ENCODE results near the gene TMEM9B.
A peak's percentile ranks its signal among the peaks of the same experiment; 100 is the strongest.

The TMEM9B gene

DNA sequence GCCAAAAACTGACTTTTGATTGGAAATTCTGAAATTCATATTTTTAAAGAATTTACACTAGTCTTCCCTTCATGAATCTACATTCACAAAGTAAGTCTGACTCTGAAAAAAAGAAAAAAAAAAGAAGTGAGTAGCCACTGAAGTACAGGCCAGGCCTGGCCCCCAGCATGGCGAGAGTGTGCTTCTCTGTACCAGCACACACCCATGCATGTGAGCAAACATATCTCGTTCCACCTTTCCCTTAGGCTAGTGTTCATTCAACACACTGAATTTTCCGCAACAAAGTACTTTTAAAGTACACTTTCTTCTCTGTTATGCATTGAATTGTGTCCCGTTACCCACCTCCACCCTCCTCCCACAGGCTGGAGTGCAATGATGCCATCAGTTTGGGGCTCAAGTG, 36.0 kb downstream of the TMEM9B start:
- DNase-seq = no peak

DNA sequence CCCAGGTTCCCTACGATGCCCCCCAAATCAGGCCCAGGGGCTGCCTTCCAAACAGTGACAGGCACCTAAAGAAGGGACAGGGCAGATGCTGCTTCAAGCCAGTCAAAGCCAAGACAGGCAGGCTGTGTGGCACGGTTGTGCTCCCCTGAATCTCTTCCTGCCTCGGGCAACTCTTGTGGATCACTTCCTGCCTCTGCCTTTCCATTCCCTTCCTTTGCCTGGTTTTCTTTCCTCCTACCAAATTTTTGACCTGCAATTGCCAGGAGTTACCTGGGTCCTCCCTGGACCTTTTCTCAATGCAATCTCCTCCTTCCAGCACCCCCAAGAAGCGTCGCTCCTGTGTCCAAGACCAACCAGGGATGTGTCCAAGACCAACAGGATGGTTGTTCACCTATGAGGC, 37.0 kb downstream of the TMEM9B start:
- no peak for DNase-seq

DNA sequence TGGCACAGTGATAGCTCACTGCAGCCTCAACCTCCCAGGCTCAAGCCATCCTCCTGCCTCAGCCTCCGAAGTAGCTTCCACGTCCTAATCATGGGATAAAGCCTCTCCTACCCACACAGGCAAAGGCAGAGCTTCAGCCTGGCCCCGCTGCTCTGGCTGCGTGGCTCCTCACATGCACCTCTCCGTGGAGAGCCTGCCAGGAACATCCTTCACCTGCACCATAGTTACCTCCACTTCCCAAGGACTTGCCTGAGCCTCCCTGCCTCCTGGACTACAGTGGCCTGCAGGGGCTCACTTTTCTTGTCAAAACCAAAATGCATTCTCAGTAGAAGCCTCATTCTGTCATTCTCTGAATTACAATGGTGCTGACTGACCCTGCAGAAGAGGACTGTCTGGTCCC, 38.0 kb downstream of the TMEM9B start:
- DNase-seq = no peak

DNA sequence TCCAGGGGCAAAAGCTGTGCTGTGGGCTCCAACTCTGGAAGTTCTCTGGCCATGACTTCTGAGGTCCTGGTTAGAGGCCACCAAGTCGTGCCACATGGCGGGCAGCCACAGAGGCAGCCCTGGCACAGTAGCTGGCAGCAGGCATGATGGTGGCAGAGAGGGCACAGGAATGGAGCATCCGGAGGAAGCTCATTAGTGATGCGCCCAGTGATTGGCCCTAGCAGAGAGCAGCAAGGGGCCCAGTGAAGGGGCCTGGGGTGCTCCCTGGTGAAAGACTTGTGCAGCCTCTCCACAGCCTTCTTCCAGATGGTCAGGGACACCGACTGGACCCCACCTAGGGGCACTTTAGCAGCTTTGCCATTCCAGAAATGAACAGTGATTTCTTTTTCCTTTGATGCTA, 38.5 kb downstream of the TMEM9B start:
- no peak for DNase-seq

DNA sequence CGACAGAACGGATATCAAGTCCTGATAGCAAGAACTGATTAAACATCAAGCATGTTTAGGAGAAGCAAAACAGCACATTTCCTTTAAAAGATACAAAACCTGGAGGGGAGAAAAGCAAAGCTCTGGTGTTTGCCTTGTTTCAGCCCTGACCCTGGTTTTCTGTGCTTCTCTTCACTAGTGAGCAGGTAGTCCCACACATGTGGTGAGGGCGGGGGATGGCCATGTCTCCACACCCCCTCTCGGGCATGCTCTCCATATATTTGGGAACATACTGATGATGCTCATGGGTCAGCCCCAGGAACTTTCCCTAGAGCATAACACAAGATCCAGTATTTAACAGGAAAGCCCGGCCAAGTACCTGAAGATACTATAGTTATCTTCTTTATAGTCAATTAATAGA, 41.6 kb downstream of the TMEM9B start:
- DNase-seq = no peak

DNA sequence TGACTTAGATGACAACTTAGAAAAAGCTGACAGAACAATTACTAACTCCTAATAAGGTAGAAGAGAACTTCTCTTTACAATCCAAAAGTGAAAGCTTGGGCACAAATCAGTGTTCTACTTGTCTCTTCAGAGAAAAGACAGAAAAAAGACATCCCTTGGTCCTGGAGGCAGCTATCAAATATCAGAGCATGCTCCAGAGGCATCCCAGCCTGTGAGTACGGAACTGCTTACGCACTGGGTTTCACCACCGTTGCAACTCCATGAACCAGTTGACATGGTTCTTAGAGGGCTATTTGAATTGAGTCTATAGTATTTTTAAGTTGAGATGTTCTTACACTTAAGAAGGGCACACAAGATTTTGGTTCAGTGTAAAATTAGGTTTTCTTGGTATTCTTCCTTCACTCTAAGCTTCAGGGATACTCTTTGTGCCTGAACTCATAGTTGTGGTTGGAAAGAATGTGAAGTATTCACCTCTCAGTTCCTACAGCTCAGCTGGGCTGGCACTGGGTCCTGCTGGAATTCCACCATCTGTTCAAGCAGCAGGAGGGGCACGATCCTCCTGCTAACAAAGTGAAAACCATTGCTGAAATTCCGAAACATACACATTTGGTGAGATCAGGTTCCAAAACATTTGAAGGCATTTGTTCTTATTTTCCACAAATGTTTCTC, 47.0 kb downstream of the TMEM9B start:
- DNase-seq = no peak

DNA sequence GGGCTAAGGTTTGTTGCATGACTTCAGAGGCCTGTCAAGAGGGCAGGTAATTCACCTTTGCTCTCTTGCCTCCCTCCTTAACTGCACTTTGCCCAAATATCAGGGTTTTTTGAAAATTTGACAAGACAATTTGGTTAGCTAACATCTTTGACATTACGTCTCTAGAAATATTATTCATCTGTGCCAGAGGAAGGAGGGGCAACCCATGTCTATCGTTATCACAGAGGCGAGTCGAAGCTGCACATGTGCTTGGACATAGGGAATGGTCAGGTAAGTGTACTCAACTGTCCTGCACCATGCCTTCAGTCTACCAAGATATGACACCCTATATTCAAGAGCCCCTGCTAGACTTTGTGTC, 49.6 kb downstream of the TMEM9B start:
- no peak for DNase-seq

DNA sequence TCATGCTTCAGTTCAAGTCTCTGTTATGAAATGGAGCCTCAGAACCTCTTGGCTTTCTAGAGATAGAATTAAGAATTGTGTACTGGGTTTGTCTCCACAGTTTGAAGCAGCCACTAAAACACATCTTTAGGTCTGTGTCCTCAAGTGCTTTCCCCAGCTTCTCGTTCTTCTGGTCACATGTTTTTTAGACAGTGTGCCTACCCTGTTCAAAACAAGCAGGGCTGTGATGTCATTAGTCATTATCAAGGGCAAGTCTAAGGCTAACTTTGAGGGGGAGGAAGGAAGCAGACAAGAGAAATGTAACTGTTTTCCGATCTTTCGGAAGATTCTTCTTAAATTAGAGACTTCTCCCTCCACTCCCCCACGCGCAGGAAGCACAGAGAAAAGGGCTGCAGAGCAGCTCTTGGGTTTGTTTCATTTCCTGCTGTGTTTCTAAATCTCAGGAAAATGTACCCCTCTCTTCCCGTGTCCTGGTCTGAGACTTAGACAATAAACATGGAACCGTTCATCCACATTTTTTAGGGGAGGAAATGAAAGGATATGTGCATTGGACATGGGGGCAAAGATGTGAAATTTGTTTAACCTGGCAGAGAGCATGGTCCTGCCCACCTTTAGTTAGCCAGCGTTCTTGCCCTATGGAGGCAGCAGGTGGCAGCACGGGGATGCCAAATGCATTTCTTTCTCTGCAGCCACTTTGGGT, 50.1 kb downstream of the TMEM9B start:
- peak; percentile 78 for DNase-seq

DNA sequence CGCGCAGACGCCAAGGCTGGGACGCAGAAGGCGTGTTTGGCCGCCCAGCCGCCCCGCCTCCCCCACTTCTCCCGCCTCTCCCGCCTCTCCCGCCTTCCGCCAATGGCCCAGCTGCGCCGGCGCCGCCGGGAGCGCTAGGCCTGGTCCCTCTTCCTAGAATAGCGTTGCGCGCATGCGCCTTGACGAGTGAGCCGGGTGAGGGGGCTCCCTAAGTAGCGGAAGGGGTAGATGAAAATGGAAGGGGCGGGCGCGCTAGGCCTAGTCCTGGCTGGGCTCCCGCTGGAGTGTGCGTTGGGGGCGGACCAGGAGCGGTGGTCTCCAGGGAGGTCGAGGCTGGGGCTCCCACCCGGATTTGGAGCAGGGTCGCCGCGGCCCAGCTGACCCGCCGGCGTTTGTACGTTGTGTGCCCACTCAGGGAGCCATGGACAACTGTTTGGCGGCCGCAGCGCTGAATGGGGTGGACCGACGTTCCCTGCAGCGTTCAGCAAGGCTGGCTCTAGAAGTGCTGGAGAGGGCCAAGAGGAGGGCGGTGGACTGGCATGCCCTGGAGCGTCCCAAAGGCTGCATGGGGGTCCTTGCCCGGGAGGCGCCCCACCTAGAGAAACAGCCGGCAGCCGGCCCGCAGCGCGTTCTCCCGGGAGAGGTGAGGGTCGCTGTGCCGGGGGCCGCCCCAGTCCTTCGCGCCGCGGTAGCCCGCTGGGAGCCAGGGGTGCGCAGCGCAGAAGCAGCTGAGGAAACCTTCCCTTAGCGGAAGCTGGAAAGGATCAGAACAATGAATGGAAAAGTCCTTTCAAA, 53.0 kb downstream of the TMEM9B start, which contains the start of gene AKIP1:
TSS of gene AKIP1 (plus strand) at position 161 of the 795 bp plus-strand sequence. CDS start at position 422, 261 bp downstream.
- DNase-seq = peak; percentile 93

DNA sequence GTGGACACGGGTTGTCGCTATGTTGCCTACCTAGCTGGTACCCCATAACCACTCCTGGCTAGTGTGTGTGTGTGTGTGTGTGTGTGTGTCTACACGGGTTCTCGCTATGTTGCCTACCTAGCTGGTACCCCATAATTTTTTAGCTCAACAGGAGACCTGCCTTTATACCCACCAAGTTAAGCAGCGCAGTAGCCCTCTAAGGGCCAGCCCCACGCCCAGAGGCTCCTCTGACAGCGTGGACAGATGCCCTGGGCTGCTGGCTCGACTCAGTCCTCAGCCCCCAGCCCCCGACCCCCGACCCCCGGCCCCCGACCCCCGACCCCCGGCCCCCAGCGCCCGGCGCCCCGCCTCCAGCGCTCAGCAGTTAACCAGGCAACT, 53.6 kb downstream of the TMEM9B start:
- no peak for DNase-seq

DNA sequence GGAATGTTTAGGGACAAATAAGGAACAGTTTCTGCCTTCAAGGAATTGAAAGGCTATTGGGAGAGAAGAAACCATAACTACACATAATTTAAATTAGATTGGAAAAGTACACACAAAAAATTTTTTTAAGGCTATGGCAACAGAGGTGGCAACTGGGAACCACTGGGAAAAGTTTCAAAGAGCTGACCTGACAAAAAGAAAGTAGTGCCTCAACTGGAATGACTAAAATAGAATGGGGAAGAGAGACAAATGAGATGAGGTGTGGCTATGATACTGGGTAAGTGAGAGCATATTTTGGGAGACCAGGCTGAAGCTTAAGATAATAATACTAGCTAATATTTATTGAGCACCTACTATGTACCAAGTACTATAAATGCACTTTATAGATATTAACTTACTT, 56.1 kb downstream of the TMEM9B start:
- no peak for DNase-seq

DNA sequence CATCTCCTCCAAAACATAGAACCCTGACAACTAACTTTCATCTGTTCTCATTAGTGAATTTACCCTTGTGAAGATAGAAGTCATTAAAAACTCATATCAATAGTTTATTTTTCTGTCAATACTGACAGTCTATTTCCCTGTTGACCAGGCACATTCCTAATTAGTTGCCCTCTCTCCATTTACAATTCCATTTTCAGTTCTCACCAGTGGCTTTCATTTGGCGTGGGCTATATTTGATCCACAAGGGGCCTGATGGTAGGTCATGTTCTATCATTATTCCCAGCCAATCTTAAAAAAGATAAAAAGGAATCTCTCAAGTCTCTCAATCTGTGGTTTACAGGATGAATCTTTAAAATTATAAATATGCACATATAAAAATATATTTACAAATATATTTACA, 57.1 kb downstream of the TMEM9B start:
- no peak for DNase-seq

DNA sequence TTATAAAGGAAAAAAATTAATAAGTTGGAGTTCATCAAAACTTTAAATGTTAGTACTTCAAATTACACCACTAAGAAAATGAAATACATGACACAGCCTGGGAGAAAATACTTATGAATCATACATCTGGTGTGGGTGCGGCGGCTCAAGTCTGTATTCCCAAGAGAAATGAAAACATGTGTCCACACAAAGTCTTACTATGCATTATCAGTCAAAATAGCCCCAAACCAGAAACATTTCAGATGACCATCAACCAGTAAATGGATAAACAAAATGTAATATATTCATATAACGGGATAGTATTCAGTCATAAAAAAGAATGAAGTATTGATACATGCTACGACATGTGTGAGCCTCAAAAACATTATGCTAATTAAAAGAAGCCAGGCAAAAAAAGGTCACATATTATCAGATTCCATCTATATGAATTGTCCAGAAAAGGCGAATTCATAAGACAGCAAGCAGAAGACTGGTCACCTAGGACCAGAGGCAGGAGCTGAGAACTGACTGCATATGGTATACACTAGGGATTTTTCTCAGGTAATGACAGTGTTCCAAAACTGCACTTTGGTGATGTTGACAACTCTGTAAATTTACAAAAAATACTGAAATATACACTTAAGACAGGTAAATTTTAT, 58.6 kb downstream of the TMEM9B start:
- DNase-seq = no peak

DNA sequence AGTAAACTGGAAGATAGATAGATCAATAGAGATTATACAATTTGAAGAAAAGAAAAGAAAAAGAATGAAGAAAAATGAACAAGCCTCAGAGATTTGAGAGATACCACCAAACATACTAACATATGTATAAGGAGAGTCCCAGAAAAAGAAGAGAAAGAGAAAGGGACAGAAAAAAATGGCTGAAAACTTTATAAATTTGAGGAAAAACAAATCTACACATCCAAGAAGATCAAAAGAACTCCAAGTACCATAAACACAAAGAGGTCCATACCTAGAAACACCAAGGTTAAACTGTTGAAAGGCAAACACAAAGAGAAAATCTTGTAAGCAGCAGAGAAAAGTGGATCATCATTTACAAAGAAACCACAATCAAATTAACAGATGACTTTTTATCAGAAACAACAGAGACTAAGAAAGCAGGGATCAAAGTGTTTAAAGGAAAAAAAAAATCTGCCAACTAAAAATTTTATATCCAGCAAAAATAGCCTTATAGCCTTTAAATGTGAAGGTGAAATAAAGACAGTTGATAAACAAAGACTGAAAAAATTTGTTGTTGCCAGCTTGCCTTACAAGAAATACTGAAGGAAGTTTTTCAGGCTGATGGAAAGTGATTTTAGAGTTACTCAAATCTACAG, 65.0 kb downstream of the TMEM9B start:
- no peak for DNase-seq
